Activated B cell treated with CpG ODN at 0.5 μM for 24 hours (primary cell): ENCODE measurements around the gene CLCN1. TPM values are rescaled to one million over a fixed set of nuclear protein-coding genes. Genes with fewer than 3 reads are reported as not detected.

Experiments used
- ATAC-seq: fragments of 200-7000 bp; cut with Tn5 transposase; one replicate; pipeline ENCODE4 v1.10.0; 2021; ENCODE audit warnings: low read depth, mild to moderate bottlenecking, moderate library complexity
- CTCF ChIA-PET: fragments of 350-600 bp; sonication (Branson Sonifier 250); formaldehyde crosslinking; loops from one replicate; lab custom pipeline; 2021; ENCODE audit warnings: antibody characterized with exemption; lab: Charles Lee
- POLR2A ChIA-PET: fragments of 350-600 bp; sonication (Branson Sonifier 250); formaldehyde crosslinking; loops from one replicate; lab custom pipeline; 2021; ENCODE audit warnings: antibody characterized with exemption; lab: Charles Lee
- DNase-seq: peaks from one replicate; pipeline ENCODE4 v3.0.0; 2022
- H3K27ac Mint-ChIP-seq: one replicate; pipeline ENCODE4 v1.8.0; 2020; ENCODE audit warnings: mixed read lengths
- H3K27me3 Mint-ChIP-seq: one replicate; pipeline ENCODE4 v1.8.0; 2021; ENCODE audit warnings: mixed read lengths
- H3K36me3 Mint-ChIP-seq: one replicate; pipeline ENCODE4 v1.8.0; 2021; ENCODE audit warnings: low read depth, mixed read lengths
- H3K4me1 Mint-ChIP-seq: one replicate; pipeline ENCODE4 v1.8.0; 2021; ENCODE audit warnings: mixed read lengths
- H3K4me3 Mint-ChIP-seq: one replicate; pipeline ENCODE4 v1.8.0; 2020; ENCODE audit warnings: mild to moderate bottlenecking, mixed read lengths
- H3K9me3 Mint-ChIP-seq: one replicate; pipeline ENCODE4 v1.8.0; 2020; ENCODE audit warnings: mixed read lengths
- intact Hi-C: fragments of 100-400 bp; cut with micrococcal nuclease; formaldehyde crosslinking; loops from one replicate; pipeline ENCODE4 v1.15.1; 2024
- total RNA-seq: library from RNA; stranded (reverse); gene quantifications from 2 replicates; pipeline ENCODE4 v1.2.3, GENCODE V29; 2022
- TF ChIP-seq, protein P1 (sequence below): fragments of 200-600 bp; IDR thresholded peaks from one replicate; pipeline ENCODE4 v1.8.0; 2022; ENCODE audit warnings: antibody characterized with exemption, mild to moderate bottlenecking

The CLCN1 gene
- total RNA-seq, 1 donor from 2014 or later, result not detected

DNA sequence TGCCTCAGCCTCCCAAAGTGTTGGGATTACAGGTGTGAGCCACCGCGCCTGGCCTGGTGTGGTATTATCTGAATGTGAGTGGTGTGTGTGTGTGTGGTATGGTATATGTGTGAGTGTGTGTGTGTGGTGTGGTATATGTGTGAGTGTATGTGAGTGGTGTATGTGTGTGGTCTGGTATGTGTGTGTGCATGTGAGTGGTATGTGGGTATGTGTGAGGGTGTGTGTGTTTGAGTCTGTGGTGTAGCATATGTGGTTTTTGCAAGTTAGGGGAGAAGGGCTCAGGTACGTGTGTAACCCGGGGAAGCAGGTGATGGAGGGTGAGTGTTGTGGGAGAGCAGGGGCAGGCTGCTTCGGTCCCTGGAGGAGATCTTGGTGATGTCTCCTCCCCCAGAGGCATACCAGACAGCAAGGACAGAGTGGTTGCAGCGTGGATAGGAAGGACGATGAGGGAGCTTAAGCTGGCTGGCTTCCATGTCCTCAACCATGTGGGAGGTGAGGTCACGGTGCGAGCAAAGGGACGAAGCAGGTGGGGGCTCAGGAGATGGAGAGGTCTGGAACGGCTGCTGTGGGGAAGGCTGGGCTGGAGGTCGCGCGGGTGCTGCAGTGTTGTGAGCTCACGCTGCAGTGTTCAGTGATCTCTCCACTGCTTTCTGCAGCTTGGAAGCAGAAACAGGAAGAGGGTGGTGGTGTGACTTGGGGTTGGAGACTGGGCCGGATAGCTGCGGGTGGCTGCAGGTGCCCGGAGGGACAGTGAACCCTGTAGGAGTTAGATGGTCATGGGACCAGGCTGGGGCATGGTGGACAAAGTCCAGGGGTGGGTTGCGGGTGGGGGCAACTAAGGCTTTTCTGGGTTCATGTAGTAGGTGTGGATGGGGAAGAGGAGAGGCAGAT lies 70.2 kb downstream of the CLCN1 start:
- CTCF ChIA-PET, result no interaction called here
- TF ChIP-seq, protein P1, sequence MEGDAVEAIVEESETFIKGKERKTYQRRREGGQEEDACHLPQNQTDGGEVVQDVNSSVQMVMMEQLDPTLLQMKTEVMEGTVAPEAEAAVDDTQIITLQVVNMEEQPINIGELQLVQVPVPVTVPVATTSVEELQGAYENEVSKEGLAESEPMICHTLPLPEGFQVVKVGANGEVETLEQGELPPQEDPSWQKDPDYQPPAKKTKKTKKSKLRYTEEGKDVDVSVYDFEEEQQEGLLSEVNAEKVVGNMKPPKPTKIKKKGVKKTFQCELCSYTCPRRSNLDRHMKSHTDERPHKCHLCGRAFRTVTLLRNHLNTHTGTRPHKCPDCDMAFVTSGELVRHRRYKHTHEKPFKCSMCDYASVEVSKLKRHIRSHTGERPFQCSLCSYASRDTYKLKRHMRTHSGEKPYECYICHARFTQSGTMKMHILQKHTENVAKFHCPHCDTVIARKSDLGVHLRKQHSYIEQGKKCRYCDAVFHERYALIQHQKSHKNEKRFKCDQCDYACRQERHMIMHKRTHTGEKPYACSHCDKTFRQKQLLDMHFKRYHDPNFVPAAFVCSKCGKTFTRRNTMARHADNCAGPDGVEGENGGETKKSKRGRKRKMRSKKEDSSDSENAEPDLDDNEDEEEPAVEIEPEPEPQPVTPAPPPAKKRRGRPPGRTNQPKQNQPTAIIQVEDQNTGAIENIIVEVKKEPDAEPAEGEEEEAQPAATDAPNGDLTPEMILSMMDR, result no peak
- peaks cover 7% of the 10 kb centered on the region for H3K4me1 Mint-ChIP-seq
- no peaks in the 10 kb centered on the region for H3K27me3 Mint-ChIP-seq
- intact Hi-C loops, result loop anchor here (10.0 kb wide), 2 partner anchors 371 to 1449 kb away; partner anchors contain the start of gene TPK1
- H3K36me3 Mint-ChIP-seq, result peaks cover 27% of the 10 kb centered on the region
- H3K27ac Mint-ChIP-seq, result no peak overlapping the region
- no peak for DNase-seq
- no peak overlapping the region for H3K4me3 Mint-ChIP-seq
- ATAC-seq, result no peak
- POLR2A ChIA-PET, result interaction anchor here (1.0 to 1.2 kb wide), 2 partner anchors 107 to 578 kb away, joined by 3 read pairs; no protein-coding TSS in a partner anchor
- no peaks in the 10 kb centered on the region for H3K9me3 Mint-ChIP-seq

DNA sequence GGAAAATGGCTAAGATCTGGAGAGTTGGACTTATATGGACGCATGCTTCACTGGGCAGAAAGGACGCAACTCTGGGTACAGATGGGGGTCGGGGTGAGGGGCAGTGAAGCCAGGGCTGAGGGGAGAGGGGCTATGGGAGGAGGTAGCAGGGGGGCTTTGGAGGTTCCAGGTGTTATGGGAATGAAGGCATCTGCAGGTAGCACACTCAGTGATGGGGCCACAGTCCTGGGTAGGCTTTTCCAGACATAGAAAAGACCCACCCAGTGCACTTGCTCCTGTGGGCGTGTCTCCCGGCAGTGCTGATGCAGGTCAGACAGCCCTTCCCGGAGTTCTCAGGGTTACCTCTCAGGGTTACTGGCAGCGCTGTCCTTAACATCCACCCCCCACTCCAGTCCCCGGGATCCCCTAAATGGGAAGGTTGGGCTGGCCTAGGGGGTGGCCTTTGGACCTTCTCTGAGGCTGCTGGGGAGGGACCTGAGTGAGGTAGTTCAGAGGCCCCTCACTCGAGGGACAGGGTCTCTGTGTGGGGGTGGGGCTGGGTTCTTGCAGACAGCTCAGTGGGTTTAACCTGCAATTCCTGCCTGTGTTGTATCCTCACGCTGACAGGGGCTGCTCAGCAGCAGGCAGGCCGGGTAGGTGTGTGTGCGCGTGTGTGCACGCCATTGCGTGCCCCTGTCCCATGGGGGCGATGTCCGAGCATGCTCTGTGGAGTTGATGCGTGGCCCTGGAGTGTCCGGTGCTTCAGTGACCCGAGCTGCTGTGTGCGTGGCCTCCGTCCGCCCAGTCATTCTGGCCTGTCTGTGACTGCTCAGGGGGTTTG lies 71.5 kb downstream of the CLCN1 start:
- Mint-ChIP-seq H3K27ac (no peak overlapping the region), H3K9me3 (no peaks in the 10 kb centered on the region), H3K27me3 (no peaks in the 10 kb centered on the region), H3K4me3 (no peak overlapping the region), H3K36me3 (peaks cover 37% of the 10 kb centered on the region), H3K4me1 (peaks cover 5% of the 10 kb centered on the region)
- TF ChIP-seq, protein P1, result no peak
- DNase-seq (no peak), ATAC-seq (no peak)
- CTCF ChIA-PET, result no interaction called here
- POLR2A ChIA-PET, result no interaction called here
- intact Hi-C loops, result loop anchor here (10.0 kb wide), 2 partner anchors 373 to 1447 kb away; partner anchors contain the start of gene TPK1

- H3K27me3 Mint-ChIP-seq, result no peaks in the 10 kb centered on the region
- CTCF ChIA-PET, result no interaction called here
- DNase-seq (no peak), ATAC-seq (no peak)
- no peak overlapping the region for H3K27ac Mint-ChIP-seq
- H3K4me3 Mint-ChIP-seq, result no peak overlapping the region
- POLR2A ChIA-PET, result no interaction called here
- intact Hi-C loops, result loop anchor here (10.0 kb wide), 2 partner anchors 373 to 1447 kb away; partner anchors contain the start of gene TPK1
- peaks cover 44% of the 10 kb centered on the region for H3K36me3 Mint-ChIP-seq
- TF ChIP-seq, protein P1, result no peak
- no peaks in the 10 kb centered on the region for H3K4me1 Mint-ChIP-seq
- H3K9me3 Mint-ChIP-seq, result no peaks in the 10 kb centered on the region
These were observed 72.1 kb downstream of the CLCN1 start for GRCh38 chr7:143388051-143388450.

DNA sequence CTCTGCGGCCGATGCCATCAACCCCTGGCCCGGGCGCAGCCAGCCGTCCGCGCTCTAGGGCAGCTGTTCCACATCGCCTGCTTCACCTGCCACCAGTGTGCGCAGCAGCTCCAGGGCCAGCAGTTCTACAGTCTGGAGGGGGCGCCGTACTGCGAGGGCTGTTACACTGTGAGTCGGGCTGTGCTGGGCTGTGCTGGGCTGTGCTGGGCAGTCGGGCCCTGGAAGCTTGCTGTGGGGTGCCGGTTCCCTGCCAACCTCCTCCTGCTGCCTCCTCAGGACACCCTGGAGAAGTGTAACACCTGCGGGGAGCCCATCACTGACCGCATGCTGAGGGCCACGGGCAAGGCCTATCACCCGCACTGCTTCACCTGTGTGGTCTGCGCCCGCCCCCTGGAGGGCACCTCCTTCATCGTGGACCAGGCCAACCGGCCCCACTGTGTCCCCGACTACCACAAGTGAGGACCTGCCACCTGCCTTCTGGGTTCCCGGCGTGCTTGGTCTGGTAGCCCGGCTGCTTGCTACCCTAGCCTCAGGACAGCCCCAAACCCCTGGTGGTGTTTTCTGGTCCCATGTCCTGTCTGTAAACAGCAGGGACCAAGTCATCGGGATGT lies 72.7 kb downstream of the CLCN1 start:
- H3K27ac Mint-ChIP-seq, result no peak overlapping the region
- ATAC-seq (no peak), DNase-seq (no peak)
- peaks cover 44% of the 10 kb centered on the region for H3K36me3 Mint-ChIP-seq
- ChIA-PET POLR2A (no interaction called here), CTCF (interaction anchor here (1.0 kb wide), 1 partner anchor 9 kb away, joined by 3 read pairs; no protein-coding TSS in a partner anchor)
- intact Hi-C loops, result loop anchor here (10.0 kb wide), 2 partner anchors 374 to 1446 kb away; partner anchors contain the start of gene TPK1
- TF ChIP-seq, protein P1, result no peak
- H3K27me3 Mint-ChIP-seq, result no peaks in the 10 kb centered on the region
- no peaks in the 10 kb centered on the region for H3K4me1 Mint-ChIP-seq
- no peaks in the 10 kb centered on the region for H3K9me3 Mint-ChIP-seq
- no peak overlapping the region for H3K4me3 Mint-ChIP-seq
